Hepatocyte (in vitro differentiated cells): ENCODE data around the gene PRLH. TPM values are rescaled to one million over a fixed set of nuclear protein-coding genes. Genes with fewer than 3 reads are reported as not detected.

Experiments used
- DNase-seq: peaks from one replicate; pipeline ENCODE4 v3.0.0-alpha.2; 2016; ENCODE audit warnings: low spot score
- H2AFZ ChIP-seq: fragments of 200-600 bp; sonication (generic); 2 replicates; pipeline ENCODE4 v1.6.0; 2016; ENCODE audit warnings: antibody characterized with exemption, mild to moderate bottlenecking
- H3K27ac ChIP-seq: fragments of 200-600 bp; sonication (generic); 2 replicates; pipeline ENCODE4 v1.5.1; 2016; ENCODE audit warnings: mild to moderate bottlenecking
- H3K27me3 ChIP-seq: fragments of 200-600 bp; sonication (generic); 2 replicates; pipeline ENCODE4 v1.6.1; 2016
- H3K36me3 ChIP-seq: fragments of 200-600 bp; sonication (generic); replicated peaks from 2 replicates; pipeline ENCODE4 v1.5.1; 2016; ENCODE audit warnings: low read depth; ENCODE audit not compliant: insufficient read depth
- H3K4me1 ChIP-seq: fragments of 200-600 bp; sonication (generic); 2 replicates; pipeline ENCODE4 v1.5.1; 2016; ENCODE audit warnings: mild to moderate bottlenecking, moderate library complexity; ENCODE audit not compliant: insufficient read depth
- H3K4me2 ChIP-seq: fragments of 200-600 bp; sonication (generic); 2 replicates; pipeline ENCODE4 v1.6.0; 2016
- H3K4me3 ChIP-seq: fragments of 200-600 bp; sonication (generic); 2 replicates; pipeline ENCODE4 v1.5.1; 2016; ENCODE audit warnings: mild to moderate bottlenecking
- H3K79me2 ChIP-seq: fragments of 200-600 bp; sonication (generic); 2 replicates; pipeline ENCODE4 v1.6.0; 2017; ENCODE audit warnings: mild to moderate bottlenecking
- H3K9me2 ChIP-seq: fragments of 200-600 bp; sonication (generic); replicated peaks from 2 replicates; pipeline ENCODE4 v1.6.0; 2017; ENCODE audit warnings: mild to moderate bottlenecking; ENCODE audit not compliant: insufficient read depth
- H3K9me3 ChIP-seq: fragments of 200-600 bp; sonication (generic); 2 replicates; pipeline ENCODE4 v1.5.1; 2016; ENCODE audit warnings: low read depth, mild to moderate bottlenecking
- H4K20me1 ChIP-seq: fragments of 200-600 bp; sonication (generic); 2 replicates; pipeline ENCODE4 v1.6.0; 2016; ENCODE audit warnings: mild to moderate bottlenecking; ENCODE audit not compliant: insufficient read depth, poor library complexity, severe bottlenecking
- CTCF ChIP-seq: fragments of 200-600 bp; sonication (generic); IDR thresholded peaks from 2 replicates; pipeline ENCODE4 v1.5.1; 2016; ENCODE audit warnings: antibody characterized with exemption, mild to moderate bottlenecking; ENCODE audit not compliant: poor library complexity
- EZH2 ChIP-seq: fragments of 200-600 bp; sonication (generic); IDR thresholded peaks from 2 replicates; pipeline ENCODE4 v1.6.1; 2016; ENCODE audit warnings: antibody characterized with exemption, mild to moderate bottlenecking, borderline replicate concordance
- EZH2phosphoT487 ChIP-seq: fragments of 200-600 bp; sonication (generic); IDR thresholded peaks from one replicate; pipeline ENCODE4 v1.6.1; 2018; ENCODE audit warnings: antibody characterized with exemption, mild to moderate bottlenecking, low read depth, moderate library complexity; ENCODE audit not compliant: unreplicated experiment, severe bottlenecking
- WGBS: methylation state at CpG from one replicate; pipeline ENCODE4 v1.1.6; 2016; ENCODE audit warnings: low lambda C conversion rate; ENCODE audit errors: missing lambda C conversion rate; 5-methylcytosine and 5-hydroxymethylcytosine counted together
- polyA plus RNA-seq: library from polyadenylated mRNA; unstranded; fragments of >200 nt; fragmentation: Nextera tagmentation; extraction: Ambion mirVana; gene quantifications from 2 replicates; pipeline ENCODE4 v1.2.1, GENCODE V29; 2016
- total RNA-seq: library from RNA; depleted of rRNA; stranded (reverse); fragments of >200 nt; gene quantifications from 2 replicates; pipeline ENCODE4 v1.2.3, GENCODE V29; 2014

PRLH gene
- total and polyA plus RNA-seq, 2 experiments from 2014 or later = not detected

GRCh38 chr2:237572021-237572741 is 5.8 kb downstream of the PRLH start:
- peak; percentile 100 for TF ChIP-seq CTCF
- no peak for TF ChIP-seq EZH2
- no peak for TF ChIP-seq EZH2phosphoT487
- no peaks in the 10 kb centered on the region for H3K27me3 ChIP-seq
- WGBS = 15% methylated on average over 24 of the region's 24 CpGs
- peaks cover 11% of the 10 kb centered on the region for H3K4me1 ChIP-seq
- no peak overlapping the region for H2AFZ ChIP-seq
- no peak overlapping the region for H3K27ac ChIP-seq
- no peak overlapping the region for H3K4me3 ChIP-seq
- no peaks in the 10 kb centered on the region for H3K9me2 ChIP-seq
- no peaks in the 10 kb centered on the region for H3K9me3 ChIP-seq
- H3K36me3 ChIP-seq = no peaks in the 10 kb centered on the region
- H3K4me2 ChIP-seq = peak overlapping the region; percentile 58
- no peaks in the 10 kb centered on the region for H4K20me1 ChIP-seq
- H3K79me2 ChIP-seq = no peaks in the 10 kb centered on the region
- DNase-seq = peak; percentile 97

- Histone ChIP-seq H3K4me2 (no peak overlapping the region), H3K9me2 (no peaks in the 10 kb centered on the region), H3K36me3 (no peaks in the 10 kb centered on the region), H3K27ac (no peak overlapping the region), H3K9me3 (no peaks in the 10 kb centered on the region), H2AFZ (no peak overlapping the region), H3K27me3 (no peaks in the 10 kb centered on the region), H3K4me3 (no peak overlapping the region), H3K79me2 (no peaks in the 10 kb centered on the region), H3K4me1 (peaks cover 11% of the 10 kb centered on the region), H4K20me1 (no peaks in the 10 kb centered on the region)
- whole genome bisulfite sequencing = 80% methylated on average over 4 of the region's 4 CpGs
- no peak for DNase-seq
- TF ChIP-seq EZH2phosphoT487 (no peak), EZH2 (no peak), CTCF (no peak)
These were observed 6.3 kb downstream of the PRLH start for GRCh38 chr2:237572742-237573101.

- no peak overlapping the region for H3K27ac ChIP-seq
- TF ChIP-seq CTCF = no peak
- no peak for TF ChIP-seq EZH2
- no peak for TF ChIP-seq EZH2phosphoT487
- 87% methylated on average over 8 of the region's 8 CpGs for WGBS
These were observed 7.5 kb downstream of the PRLH start for GRCh38 chr2:237573721-237574415.

More at GRCh38 chr2:237573721-237574415, 7.5 kb downstream of the PRLH start:
- Histone ChIP-seq H4K20me1 (no peaks in the 10 kb centered on the region), H3K4me2 (no peak overlapping the region), H3K4me3 (no peak overlapping the region), H2AFZ (no peak overlapping the region), H3K79me2 (no peaks in the 10 kb centered on the region), H3K36me3 (no peaks in the 10 kb centered on the region), H3K4me1 (peaks cover 11% of the 10 kb centered on the region), H3K27me3 (no peaks in the 10 kb centered on the region), H3K9me2 (no peaks in the 10 kb centered on the region), H3K9me3 (no peaks in the 10 kb centered on the region)
- no peak for DNase-seq
